Measurements from ENCODE around the gene ZSCAN9. TPM values are rescaled to one million over a fixed set of nuclear protein-coding genes. Genes with fewer than 3 reads are reported as not detected.

ZSCAN9 gene
- total and polyA plus RNA-seq, 2 of the 13 experiments (the other 11 are each of a cell fraction or from before 2014, with no cell fraction given), result 14.6 to 17.8 TPM

- TF ChIP-seq SRF (IDR thresholded peaks at IDR 0.05; ENCODE audit: low read depth, low read length) (no peak), NR3C1 (CRISPR knock-in tag; IDR thresholded peaks at IDR 0.05) (no peak), TARDBP (CRISPR knock-in tag; IDR thresholded peaks at IDR 0.05) (no peak), PHF21A (CRISPR knock-in tag; IDR thresholded peaks at IDR 0.05) (no peak), MYC (CRISPR knock-in tag; IDR thresholded peaks at IDR 0.05; ENCODE audit: borderline replicate concordance) (no peak), MZF1 (CRISPR knock-in tag; IDR thresholded peaks at IDR 0.05; ENCODE audit: borderline replicate concordance) (no peak), ELF3 (CRISPR knock-in tag; IDR thresholded peaks at IDR 0.05) (no peak), MTF2 (CRISPR knock-in tag; IDR thresholded peaks at IDR 0.05; ENCODE audit: borderline replicate concordance) (no peak), ZKSCAN8 (CRISPR knock-in tag; IDR thresholded peaks at IDR 0.05; ENCODE audit: borderline replicate concordance) (no peak), RAD21 (CRISPR knock-in tag; IDR thresholded peaks at IDR 0.05) (no peak), SNAPC4 (CRISPR knock-in tag; IDR thresholded peaks at IDR 0.05) (0 out of 2 replicates have a peak, but pooled peaks have one; percentile 55)
Observed at GRCh38 chr6:28224131-28225055, 682 bp upstream of the ZSCAN9 start (continued).
